T-helper 2 cell (primary cell): ENCODE results near the gene LMO1.

Experiments used
- DNase-seq, 5 experiments: peaks; one replicate each; pipeline versions ENCODE4 v3.0.0 to v3.0.0-alpha.2; 2012 to 2022

Gene LMO1

DNA sequence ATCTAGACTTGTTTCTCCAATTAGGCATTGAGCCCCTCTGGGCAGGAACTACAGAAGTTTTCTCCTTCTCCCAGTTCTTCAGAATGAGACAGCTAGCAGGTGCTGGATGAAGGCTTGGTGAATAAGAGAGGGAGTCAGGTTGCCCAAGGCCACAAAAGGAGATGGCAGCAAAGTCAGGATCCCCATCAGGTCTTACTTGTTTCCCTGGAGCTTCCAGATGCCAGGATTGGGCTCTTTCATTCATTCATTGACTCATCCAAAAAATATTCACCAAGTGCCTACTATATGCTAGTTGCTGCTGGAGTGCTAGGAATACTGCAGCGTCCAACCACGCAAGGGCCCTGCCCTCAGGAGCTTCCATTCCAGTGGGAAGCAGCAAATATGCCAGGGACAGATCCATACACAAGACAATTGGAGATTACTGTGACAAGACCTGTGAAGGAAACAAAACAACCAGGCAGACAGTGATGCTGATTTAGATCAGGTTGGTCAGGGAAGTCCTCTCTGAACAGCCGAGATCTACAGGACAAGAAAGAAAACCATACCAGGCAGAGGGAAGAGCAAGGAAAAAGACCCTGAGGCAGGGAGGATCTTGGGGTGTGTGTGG, 24.6 kb upstream of the LMO1 start:
- DNase-seq: no peak

DNA sequence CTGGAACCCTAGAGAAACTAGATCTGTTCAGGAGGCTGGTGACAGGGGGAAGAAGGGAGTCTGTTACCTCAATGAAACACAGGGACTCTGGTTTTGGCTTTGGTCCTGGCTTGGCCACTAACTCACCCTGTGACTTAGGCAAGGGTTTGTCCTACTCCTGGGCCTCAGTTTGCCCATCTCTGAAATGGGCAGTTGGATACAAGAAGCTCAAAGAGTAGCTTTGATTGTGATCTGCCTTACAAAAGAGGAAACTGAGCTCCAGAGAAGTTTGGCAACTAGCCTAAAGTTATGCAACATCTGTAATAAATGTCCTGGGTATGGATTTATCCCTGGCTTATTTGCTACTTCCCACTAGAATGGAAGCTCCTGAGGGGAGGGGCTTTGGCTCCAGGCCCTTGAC, 24.0 kb upstream of the LMO1 start:
- no peak for DNase-seq

DNA sequence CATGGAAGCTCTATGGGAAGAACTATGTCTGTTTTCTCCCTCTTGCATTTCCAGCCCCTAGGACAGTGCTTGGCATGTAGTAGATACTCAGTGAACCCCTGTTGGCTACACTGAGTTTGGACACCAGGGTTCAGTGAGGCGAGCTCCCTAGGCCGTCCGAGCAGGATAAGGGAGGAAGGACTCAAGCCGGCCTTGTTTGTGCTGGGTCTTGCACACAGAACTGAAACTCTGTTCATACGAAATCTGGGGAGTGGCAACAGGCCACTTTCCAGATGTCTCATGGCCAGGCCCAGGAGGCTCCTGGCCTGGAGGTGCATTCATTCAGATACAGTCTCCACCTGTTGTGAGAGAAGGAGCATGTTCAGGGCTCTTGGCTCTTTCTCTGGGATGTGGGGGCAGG, 23.6 kb upstream of the LMO1 start:
- no peak for DNase-seq

DNA sequence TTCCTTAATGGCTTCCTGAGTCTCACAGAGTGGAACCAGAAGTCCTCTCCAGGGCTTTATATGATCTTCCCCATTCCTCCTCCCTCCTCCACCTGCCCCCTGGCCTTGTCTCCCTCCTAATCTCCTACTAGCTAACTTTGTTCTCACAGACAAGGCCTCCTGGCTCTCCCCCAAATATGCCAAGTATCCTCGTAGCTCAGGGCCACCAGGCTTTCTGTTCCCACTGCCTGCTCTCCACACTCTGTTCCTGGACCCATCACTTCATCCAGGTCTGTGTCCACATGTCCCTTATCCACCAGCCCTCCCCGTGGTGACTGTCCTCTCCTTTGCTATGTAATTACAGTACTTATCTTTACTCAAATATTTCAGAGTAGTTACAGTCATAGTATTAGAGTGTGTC, 23.2 kb upstream of the LMO1 start:
- no peak for DNase-seq

DNA sequence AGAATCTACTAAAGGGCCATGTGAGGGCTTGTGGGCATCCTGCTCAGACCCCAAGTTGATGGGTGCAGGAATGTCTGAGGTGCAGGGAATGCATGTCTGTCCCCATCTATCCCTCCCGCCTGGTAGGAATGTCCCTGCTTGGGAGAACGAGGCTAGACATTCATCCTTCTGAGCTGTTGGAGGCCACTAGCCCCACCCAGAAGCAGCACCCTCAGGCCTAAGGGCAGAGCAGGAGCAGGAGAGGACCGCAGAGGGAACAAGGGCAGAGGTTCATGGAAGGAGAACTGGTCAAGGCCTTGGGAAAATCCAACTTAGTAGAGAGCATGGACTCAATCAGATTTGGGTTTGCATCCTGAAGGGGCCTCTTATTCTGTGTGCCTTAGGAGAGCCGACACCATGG, 22.1 kb upstream of the LMO1 start:
- DNase-seq: no peak

DNA sequence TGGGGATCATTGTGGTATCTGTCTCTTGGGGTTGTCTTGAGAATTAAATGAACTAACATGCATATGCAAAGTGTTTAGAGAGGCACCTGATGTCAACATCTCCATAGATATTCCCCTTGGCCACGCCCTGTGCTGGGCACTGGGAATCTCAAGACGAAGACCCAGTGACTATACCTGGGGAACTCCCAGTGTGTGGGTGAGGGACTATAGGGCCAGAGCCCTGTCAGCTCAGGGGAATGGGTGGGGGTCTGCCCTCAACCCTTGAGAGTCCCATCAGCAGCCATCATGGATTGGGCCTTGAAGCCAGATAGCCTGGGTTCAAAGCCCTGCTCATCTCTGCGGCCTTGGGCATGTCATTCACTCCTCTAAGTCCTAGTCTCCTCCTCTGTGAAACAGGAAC, 21.6 kb upstream of the LMO1 start:
- DNase-seq: no peak

DNA sequence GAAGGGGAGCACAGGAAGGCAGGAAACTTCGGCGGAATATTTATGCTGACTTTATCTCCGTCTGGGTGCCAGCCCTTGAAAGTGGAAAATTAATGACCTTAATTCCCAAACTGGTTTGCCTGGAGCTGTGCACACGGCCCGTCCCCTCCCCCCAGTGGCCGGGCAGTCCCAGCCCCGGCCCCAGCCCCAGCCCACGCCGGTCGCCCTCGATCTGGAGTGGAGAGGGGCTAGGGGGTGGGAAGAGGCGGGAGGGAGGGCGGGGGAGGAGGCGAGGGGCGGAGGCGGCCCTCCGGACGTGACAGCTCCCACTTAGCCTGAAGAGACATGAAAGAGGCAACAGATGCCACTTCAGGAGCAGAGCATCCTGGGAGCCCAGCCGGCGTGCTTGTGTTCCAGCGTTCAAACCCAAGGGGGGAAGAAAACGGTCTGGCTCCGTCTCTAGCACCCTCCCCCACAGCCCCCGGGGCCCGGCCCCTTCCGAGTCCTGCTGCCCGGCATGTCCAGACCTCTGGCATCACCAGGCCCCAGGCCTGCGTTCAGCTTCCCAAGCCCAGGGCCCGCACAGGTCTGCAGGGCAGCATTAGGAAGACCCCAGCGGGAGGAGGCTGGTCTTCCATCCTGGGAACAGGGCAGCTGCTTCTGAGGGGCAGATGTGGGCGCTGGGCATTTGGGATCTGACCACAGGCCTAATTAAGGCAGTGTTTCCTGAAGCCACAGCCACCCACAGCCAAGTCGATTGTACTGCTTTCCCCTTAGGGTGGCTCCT, 20.0 kb upstream of the LMO1 start:
- DNase-seq: no peak

DNA sequence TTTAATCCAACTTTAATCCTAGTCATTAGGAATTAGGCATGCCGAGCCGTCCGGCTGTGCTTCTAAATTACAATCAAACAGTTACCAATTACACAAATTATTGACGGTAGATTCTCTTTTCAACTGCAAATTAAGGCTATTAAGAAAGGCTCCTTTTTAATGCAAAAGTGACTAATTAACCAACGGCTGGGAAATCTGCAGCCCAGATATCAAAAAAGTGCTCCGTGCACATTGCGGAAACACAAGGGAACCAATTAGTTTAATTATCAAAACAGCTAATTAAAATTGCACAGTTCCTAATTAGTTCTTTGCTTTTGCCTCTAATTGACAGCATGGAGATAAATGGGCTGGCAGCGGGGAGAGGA, 19.4 kb upstream of the LMO1 start:
- DNase-seq: no peak

DNA sequence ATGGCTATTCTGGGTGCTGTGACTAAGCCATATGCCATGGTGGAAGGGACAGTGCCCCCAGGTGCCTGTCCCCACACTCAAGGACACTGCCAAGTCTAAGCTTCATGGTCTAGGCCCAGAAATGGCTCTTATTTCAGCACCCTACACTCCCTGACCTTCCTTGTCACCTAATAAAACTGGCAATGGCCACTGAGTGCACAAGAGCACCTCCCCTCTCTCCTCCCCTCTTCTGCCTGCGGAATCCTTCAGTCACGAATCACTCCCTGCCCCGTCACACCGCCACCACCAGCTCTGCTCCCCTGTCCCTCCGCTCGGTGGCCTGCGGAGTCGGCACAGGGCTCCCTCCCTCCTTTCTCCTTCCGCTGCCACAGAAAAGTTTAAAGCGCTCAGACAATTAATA, 19.0 kb upstream of the LMO1 start:
- DNase-seq: no peak

DNA sequence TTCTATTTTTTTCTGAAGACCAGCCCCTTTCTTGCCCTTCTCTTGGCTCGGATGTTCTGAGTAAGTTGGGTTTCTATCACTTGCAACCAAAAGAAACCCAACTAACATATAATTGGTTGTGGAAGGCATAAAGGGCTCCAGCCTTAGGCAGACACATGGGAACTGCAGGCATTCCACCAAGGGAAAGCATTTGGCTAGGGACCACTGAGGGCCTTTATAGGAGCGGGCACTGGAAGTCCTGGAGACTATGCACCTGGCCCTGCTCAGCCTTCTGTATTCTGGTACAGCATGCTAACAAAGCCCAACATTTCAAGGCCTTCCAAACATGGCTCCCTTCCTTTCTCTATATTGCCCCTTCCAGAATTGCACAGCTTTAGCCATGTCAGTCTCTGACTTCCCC, 17.6 kb upstream of the LMO1 start:
- DNase-seq: no peak

DNA sequence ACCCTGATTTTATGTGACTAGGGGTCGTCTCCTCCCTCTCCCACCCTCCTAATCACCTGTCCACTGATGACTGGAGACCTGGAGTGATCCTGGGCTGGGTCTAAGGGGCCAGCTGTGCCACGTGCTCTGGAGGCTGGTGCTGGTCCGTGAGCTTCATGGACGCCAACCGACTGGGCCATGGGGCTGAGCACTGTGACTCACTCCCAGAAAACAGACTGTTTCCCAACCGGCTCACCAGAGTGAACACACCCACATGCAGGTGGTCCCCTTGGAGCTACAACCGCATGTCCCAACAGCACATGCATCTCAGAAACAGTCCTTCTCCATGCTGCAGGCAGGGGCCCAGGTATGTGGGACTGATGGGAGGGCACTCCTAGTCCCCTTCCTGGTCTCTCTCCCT, 14.0 kb upstream of the LMO1 start:
- no peak for DNase-seq

DNA sequence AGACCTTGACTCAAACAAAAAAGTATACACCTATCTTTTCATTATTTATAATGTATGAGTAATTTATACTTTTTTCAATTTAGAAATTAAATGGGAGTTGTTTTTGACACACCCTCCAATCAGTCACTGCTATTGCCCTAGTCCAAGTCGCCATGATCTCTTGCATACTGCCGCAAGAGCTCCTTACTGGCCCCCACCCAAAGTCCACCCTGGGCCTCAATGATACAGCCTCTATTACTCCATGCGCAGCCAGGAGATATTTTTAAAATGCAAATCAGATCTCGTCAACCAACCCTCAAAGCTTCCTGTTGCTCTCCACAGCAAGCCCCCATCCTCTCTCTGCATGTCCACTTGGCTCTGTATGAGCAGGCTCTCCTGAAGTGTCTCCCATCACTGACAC, 12.8 kb upstream of the LMO1 start:
- no peak for DNase-seq

DNA sequence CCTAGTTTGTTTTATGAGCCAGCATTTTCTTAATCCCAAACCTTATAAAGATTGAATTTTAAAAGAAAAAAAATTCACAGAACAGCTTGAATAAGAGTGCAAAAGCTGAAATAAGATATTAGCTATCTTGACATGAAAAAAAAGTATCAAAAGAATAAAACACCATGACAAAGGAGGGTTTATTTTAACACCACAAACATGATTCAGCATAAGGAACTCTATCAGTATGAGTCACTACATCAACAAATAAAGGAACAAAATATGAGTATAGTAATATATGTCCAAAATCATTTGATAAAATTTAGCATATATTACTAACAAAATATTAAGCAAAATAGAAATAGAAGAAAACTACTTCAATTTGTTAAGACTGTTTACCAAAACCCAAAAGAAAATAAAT, 9.6 kb upstream of the LMO1 start:
- no peak for DNase-seq

DNA sequence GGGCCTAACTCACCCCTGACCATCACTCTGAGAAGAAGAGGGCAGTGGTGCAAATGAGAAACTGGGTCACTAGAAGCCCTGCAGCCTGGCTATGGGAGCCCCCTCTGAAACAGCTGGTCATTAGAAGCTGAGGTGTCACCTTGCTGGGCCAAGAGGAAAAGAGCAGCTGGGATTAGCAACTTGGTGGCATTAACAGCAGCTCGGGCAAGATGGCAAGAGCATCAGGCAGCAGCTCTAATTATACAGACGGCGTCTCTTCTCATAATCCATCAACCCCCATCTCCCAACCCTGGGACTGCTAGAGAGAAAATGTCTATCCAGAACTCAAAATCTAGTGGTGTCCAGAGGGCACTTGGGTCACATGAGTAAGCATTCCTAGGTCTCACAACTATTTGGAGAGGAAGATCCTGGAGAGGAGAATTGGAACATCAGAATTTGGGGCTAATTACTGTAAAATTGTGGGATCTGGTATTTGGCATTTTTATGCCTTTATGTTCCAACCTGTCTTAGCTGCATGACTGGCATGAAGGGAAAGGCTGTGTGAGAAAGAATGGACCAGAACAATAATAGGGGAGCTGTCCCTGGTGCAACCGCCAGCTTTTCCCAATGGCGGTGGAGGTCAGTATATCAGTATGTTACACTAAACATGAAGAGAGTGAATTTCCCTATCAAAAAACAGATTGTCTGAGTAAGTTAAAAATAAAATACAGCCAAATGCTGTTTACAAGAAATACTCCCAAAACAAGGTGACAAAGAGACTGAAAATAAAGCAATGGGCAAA, 7.6 kb upstream of the LMO1 start:
- DNase-seq: no peak

DNA sequence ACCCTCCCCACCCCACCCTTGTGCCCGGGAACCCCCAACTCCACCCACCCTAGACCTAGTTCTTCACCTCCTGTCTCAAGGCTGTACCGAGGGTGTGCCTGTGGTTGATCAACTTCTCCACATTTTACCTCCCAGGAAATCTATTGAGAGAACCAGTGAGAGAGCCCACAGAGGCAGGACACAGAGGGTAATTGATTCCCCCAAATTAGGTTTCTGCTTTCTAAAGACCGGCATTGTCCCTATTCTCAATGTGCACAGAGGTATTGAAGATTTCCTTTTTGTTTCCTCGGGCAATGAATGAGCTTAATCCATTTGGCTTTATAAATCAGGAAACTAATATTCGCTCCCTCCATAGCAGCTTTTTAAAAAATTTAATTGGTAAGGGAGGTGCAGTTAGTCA, 6.0 kb upstream of the LMO1 start:
- no peak for DNase-seq

DNA sequence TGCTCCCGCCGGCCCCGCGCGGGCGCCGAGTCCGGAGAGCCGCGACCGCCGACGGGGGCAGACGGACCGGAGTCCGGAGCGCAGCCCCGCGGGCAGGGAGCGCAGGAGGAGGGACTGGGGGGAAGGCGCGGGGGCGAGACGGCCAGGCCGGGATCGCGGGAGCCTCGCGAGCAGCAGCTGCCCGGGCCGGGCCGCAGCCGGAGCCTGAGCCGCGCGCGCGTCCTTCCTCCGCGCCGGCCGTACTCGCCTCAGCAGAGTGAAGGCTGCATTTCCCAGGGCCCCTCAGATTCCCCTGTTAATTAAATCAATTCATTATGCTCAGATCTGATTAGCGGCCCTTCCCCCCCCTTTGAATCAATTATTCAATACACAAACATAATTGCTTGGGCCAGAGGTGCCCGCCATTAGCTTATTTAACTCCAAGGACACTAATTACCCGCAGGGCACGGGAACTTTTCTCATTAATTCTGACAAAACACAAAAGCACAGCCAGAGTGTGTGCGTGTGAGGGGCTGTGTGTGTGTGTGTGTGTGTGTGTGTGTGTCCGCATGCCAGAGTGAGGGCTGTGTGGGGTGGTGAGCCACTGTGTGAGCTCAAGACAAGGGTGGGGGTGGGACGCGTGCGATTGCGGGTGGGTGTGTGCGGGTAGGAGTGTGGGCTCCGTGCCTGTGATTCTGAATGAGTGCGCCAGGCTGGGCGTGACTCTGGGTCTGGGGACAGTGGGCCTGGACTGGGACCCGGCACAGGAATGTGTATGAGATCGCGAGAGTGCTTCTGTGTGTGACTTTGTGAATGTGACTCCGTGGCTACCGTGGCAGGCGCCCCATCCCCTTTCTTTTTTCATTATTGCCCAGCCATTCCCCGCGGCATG, 5.1 kb upstream of the LMO1 start:
- DNase-seq: no peak

DNA sequence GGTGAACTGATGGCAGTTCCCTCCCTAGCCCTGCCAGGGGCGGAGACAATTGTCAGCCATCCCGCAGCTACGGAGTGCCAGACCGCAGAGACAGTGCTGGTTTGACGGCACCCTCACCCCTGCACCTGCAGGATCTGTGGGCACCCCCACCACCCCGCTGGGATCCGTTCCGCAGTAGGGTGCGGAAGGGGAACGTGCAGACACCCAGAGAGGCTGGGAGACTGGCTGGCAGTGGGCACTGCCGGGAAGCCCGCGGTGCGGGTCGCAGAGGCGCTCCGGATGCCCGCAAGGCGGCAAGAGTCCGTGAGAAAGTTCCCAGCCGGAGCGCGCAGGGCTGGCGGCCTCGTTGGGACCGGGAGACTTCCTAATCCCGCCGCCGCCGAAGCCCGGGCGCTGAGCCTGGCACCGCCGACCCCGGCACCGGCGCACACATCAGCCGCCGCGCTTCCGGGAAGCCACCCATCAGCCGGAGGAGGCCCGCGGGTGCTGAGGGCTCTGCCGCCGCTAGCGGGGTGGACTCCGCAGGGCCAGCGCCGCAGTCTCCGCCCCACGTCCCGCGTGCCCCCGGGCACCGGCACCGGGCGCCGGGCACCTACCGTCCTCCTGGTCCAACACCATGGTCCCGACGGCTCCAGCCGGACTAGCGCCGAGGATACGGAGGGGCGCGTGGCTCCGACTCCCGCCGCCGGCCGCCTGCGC, 4.3 kb upstream of the LMO1 start:
- DNase-seq: peak in 1 of 5 experiments; percentile 37

DNA sequence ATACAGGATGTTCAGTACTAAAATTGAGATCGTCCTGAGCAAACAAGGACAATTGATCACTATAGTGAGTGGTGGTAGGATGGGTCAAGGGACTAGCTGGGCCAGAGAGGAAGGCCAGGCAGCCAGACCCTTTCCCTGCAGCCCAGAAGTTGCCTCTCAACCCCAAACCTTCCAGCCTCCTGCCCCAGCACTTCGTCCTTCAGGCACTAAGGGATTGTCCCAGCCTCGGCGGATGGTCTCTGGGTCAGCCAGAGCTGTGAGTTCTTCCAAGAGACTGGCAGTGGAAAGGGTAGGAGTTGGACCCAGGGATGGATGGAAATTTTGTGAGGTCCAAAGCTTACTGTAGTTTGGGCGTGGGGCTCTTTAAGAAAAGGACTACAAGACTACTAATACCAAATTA, 3.6 kb upstream of the LMO1 start:
- DNase-seq: no peak

DNA sequence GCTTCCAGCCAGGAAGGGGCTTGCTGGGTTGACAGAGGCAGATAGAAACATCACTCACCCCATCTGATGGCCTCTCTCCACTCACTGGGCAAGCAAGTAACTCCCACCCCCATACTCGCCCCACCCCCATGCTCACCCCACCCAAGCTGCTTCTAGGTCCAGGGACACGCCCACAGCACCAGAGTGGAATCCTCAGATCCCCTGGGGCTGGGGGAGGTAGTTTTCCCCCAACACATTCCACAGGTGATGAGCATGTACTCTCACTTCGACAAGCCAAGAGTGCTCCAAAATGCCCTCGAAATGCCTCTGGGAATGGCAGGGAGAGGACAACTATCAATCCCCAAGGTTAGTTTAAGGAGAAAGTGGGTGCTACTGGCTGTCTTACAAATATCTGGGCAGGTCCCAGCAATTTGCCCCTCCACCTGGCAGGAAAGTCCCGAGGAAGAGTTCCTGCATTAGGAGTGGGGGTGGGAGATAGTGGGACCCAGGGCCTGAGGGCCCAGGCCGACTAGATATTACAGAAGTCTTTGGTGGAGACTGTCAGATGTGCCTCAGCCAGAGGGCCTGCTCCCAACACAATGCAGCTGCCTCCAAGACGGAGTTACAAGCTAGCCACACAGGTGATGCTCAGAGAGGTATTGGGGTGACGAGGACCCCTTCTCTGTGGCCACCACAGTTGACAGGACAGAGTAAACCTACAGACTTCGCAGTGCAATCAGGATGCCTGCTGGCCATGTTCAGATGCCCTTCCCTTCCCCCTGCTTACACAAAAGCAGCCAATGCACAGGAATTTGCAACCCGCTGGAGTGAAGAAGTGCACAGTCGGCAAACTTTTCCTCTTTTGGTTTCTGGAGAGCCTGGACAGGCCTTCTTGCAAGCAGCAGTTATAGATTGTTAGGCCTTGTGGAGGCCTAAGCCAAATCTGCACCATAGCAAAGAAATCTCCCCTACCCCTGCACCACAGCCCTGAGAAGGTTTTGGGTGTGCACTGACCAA, 2.9 kb upstream of the LMO1 start:
- no peak for DNase-seq

DNA sequence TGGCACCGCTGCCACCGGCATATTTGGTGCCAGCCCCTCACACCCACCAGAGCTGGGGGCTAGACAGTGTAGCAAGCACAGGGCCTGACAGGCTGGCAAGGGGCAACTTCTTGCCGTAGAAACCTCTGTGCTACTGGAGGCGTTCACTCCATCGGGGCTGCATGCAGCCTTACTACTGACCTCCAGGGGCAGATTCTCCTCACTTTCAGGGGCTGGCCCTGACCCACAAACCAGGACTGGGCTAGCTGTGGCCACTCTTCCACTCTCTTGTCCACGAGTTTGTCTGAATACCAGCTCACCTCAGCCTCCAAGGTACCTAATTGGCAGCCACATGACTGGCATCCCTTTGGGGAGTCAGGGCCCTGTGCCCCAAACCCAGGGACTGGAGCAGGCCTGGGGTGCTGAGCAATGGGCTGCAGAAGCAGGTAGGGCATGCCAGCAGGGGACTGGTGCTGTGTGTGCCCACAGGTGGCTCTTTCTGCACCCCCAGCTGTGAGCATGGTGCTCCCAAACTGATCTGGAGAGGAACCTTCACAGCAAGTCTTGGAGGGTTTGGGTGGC, 2.1 kb upstream of the LMO1 start:
- DNase-seq: no peak
